HG03457 (cell line): ENCODE measurements around the gene VIT.
"Not testable (repeated sequence)": the region's sequence is repeated elsewhere in the genome, so short reads cannot be mapped to it uniquely, and the experiment has no call there.

Experiments used
- ATAC-seq: cut with Tn5 transposase; IDR thresholded peaks from one replicate; pipeline ENCODE4 v1.9.1; 2021; ENCODE audit warnings: moderate number of reproducible peaks; ENCODE audit not compliant: unreplicated experiment

Gene VIT

DNA sequence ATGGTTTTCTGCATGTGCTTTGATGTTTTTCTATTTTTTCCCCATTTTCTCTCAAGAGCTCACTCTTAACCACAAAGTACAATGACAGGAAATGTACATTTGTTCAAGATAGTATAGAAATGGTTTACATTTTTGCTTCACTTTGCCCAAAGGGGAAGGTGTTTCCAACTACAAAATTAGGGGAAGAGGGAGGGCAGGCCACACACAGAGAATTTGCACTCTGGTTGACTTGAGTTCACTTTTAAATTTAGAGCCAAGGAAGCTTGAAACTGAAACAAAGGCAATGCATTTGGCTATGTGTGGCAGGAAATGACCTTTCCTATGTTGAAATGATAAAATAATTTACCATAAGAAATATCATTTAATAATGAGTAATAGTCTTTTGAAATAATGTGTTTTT lies 19.1 kb upstream of the VIT start:
- no peak for ATAC-seq

DNA sequence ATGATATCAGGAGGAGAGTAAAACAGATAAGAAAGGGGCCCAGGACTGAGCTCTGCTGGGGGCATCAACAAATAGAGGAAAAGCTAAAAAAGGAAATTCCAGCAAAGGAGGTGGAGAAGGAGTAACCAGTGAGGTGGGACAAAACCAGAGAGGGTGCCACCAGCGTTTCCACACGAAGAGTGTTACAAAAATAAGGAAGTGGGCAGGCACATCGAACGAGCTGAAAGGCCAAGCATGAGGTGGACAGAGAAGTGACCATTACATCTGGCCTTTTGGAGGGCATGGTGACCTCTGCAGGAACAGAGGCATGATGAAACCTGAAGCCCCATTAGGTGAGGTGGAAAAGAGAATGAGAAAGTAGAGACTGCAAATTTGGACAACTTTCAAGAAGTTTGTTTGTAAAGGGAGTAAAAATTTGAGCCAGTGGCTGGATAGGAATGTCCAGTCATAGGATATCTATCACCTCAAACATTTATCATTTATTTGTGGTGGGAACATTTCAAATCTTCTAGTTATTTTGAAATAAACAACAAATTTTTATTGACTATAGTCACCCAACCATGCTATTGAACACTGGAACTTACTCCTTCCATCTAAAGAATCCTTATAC lies 18.4 kb upstream of the VIT start:
- ATAC-seq = no peak

DNA sequence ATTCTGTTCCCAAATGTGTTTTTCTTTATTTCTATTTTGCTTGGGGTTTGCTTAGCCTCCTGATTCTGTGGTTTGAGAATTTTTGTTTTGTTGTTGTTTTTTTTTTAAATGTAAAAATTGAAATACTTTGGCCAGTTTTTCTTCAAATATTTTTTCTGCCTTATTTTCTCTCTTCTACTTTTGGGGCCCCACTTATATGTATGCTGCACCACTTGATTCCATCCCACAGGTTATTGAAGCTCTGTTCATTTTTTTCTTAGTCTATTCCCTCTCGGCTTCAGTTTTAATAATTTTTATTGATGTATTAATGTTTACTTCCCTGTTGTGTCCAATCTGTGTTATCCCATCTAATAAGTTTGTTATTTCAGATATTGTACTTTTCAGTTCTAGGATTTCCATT lies 17.7 kb upstream of the VIT start:
- no peak for ATAC-seq

DNA sequence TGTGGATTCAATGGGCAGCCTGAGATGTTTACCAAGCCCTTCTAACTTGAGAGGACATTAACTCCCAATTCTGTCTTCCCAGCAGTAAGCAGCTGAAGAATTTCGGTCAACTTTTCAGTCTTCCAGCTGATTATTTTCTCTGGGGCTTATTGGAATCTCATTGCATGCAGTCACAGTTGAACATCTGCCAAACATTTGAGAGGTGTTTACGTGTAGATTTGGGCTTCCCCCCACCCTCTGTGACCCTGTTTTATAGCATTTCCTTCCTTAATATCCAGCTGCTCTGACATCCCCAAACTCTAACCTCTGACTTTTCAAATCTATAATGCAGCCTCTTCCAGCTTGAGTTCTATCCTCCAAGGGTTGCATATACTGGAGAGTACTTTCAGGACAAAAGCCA lies 16.5 kb upstream of the VIT start:
- no peak for ATAC-seq

DNA sequence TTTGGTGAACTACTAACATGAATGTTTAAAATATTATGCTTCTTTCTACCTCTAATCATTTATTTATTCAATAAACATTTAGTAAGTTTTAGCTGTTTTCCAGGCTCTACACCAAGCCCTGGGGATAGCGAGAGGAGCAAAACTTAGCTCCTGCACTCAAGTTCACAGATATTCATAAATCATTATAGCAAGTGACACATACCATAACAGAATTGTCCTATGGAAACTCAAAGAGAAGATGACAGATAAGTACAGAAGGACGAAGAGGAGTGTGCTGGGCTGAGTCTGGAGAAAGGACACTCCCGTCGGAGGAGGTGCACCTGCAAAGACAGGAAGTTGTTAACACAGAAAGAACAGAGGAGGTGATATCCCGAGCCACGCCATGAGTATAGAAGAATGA lies 13.9 kb upstream of the VIT start:
- ATAC-seq = no peak

DNA sequence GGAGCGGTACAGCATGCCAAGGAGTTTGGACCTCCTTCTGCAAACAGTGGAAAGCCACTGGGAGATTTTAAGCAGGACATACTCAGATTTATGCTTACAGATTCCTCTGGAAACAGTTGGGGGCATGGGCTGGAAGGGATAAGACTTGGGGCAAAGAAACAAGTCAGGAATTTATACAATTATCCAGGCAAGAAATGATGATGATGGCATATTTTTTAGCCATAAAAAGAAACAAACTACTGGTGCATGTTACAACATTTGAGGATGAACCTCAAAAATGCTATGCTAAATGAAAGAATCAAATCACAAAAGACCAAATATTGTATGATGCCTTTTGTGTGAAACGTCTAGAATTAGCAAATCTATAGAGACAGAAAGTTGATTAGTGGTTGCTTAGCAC lies 13.5 kb upstream of the VIT start:
- ATAC-seq = no peak

DNA sequence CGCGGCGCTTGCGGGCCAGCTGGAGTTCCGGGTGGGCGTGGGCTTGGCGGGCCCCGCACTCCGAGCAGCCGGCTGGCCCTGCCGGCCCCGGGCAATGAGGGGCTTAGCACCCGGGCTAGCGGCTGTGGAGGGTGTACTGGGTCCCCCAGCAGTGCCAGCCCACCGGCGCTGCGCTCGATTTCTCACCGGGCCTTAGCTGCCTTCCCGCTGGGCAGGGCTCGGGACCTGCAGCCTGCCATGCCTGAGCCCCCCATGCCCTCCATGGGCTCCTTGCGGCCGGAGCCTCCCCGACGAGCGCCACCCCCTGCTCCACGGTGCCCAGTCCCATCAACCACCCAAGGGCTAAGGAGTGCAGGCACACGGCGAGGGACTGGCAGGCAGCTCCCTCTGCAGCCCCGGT lies 8.2 kb upstream of the VIT start:
- ATAC-seq = not testable (repeated sequence)

DNA sequence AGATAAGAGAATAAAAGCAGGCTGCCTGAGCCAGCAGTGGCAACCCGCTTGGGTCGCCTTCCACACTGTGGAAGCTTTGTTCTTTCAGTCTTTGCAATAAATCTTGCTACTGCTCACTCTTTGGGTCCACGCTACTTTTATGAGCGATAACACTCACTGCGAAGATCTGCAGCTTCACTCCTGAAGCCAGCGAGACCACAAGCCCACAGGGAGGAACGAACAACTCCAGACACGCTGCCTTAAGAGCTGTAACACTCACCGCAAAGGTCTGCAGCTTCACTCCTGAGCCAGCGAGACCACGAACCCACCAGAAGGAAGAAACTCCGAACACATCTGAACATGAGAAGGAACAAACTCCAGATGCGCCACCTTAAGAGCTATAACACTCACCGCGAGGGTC lies 7.5 kb upstream of the VIT start:
- not testable (repeated sequence) for ATAC-seq

DNA sequence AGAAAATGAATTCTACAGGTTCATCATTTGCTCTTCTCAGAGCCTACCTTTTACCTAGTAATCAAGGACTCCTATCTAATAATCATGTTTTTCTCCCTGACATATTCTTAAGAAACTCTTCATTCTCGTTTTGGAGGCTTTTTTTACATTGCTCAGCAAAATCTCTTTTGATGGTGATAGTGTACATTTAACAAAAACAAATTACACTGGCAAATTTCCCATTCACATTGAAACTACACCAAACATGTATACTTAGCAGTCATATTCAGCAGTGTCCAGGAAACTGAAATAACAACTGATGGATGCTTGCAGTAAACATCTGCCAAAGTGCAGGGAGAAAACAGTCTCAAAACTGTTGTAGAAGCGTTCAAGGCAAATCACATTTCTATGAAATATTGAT lies 4.4 kb upstream of the VIT start:
- ATAC-seq = no peak

DNA sequence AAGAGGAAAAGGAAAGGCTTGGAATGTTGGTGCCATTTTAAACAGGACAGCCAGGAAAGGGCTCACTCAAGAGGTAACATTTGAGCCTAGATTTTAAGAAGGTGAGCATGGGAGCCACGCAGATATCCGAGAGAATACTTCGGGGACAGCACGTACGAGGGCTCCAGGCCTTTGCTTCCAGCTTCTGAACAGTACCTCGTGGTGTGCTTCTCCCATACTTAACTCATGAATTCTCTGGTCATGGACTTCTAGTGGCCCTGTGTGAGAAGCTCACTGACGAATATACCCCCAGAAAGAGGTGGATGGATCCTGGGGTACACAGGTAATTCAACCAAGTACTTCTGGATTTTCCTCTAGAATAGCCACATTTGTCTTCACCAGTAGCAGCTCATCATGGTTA lies 2.7 kb upstream of the VIT start:
- ATAC-seq = no peak

DNA sequence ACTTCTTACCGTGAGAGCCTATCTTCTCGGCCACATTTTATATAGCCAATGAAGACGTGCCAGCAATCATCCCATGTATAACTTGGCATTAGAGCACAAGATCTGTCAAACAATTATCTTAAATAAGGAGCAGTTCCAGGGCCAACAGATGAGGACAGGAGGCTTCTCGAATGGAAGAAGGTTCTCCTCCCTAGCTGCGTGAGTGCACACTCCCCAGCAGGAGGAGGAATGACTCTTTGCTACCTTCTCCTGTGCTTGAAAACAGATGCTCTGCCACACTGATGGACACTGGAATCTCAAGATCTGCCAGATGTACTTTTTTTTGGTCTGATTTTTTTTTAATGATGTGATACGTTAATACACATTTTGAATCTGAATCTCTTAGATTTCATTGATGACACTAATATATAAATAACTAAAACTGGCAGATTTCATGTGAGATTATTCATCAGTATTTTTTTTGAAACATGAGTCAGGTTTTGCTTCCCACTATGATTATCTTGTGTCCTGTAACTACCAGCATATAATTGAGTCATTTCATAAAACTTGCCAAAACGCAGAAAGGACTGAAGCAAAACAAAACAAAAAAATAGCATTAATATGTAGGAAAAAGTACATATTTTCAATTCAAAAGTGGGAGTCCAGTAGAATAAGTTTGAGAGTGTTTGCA lies 626 bp upstream of the VIT start:
- no peak for ATAC-seq

DNA sequence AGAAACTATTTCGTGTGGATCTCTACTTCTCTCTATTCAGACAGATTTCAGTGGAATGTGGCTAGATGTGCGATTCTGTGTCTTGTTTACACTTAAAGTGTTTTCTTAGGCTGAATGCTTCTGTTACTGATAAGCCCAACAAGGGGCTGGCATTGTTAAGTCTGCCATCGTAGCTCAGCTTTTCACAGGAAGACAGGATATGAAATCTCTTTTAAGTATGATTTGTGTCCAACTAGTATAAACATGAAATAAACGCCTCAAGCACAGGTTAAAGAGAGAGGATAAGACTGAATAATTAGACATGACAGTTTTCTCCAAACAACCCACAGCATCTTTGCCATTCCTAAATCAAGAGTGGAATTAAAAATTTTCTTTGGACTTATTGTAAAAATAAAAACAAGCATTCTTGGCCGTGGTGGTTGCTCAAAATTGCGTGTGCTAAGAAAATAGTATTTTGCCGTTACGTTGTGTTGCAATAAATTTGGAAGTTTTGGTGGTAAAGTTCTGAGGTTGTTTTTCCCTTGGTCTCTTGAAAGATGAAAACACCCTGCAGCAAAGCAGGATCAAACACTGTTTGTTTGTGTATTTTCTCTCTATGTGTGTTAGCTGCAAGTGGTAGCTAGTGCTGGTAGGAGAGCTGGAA lies 1.0 kb downstream of the VIT start:
- no peak for ATAC-seq

DNA sequence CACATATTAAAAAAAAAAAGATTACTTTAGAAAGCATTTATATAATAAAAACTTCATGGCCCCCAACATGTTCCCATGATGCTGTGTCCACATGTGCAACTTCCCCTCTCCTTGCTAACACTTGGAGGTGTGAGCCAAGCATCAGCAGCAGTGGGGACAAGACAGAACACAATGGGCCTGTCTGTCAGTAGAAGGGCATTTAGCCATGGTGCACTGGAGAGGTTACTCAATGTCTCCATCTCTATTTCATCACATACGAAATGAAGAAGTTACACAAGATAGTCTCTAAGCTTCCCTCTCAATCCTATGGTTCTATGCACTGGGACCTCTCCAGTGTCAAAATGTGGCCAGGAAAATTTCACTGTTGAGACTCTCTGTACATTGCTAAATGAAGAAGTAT lies 2.5 kb downstream of the VIT start:
- no peak for ATAC-seq

DNA sequence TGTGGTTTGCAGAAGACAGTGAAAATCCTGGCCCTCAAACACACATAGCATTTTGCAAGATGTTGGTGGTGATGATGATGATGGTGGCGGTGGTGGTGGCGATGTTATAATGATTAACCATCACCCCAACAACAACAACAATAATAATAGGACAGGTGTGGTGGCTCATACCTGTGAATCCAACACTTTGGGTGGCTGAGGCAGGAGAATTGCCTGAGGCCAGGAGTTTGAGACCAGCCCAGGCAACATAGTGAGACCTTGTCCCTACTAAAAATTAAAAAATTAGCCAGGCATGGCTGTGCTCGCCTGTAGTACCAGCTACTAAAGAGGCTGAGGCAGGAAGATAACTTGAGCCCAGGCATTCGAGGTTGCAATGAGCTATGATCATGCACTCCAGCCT lies 3.8 kb downstream of the VIT start:
- no peak for ATAC-seq

DNA sequence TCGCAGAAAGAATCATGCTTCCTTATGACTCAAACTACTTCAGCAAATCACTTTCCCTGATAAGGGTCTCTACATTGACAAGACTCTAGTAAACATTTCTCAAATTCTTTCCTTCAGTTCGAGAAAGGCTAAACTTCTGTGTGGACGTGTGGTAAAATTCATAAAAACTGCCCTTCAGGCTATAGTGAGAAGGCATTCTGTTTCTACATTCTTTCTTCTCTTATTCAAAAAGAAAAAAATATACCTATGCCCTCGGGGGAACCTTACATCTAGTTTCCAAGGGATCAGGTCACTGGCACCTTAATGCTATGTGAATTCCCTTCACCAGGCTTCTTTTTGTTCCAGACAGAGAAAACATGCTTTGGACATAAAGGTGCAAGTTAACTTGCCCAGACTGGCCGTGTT lies 4.9 kb downstream of the VIT start:
- ATAC-seq = no peak

DNA sequence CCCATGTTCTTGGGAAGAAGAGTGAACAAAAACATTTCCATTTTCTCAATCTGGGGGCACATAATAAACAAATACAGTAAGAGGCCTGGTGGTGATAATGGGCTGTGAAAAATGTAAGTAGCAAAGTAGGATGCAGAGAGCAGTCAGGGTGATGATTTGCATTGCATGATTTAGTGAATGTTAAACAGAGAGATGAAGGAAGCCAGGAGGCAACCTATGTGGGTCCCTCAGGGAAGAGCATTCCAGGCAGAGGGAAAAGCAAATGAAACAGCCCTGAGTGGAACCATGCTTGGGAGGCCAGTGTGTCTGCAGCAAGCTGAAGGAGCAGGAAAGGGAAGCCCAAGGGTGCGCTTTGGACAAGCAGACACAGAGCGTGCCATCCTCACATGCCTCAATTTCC lies 5.4 kb downstream of the VIT start:
- no peak for ATAC-seq

DNA sequence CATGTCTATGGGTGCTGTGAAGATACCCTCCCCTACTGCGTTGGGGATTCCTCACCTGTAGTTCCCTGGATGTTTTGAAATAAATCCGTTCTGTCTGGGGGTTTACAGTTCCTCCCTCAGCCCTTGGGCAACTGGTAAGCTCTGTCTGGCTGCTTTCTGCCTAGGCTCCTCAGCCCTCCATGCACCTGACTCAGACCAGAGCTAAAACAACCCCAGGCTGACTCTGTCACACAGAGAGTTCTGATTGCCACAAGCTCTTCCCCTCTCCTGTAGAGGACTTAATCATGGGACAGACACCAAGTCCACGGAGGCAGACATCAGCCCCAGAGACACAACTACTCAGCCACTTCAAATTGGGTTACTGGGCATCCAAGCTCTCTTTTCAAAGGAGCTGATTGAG lies 6.3 kb downstream of the VIT start:
- no peak for ATAC-seq

DNA sequence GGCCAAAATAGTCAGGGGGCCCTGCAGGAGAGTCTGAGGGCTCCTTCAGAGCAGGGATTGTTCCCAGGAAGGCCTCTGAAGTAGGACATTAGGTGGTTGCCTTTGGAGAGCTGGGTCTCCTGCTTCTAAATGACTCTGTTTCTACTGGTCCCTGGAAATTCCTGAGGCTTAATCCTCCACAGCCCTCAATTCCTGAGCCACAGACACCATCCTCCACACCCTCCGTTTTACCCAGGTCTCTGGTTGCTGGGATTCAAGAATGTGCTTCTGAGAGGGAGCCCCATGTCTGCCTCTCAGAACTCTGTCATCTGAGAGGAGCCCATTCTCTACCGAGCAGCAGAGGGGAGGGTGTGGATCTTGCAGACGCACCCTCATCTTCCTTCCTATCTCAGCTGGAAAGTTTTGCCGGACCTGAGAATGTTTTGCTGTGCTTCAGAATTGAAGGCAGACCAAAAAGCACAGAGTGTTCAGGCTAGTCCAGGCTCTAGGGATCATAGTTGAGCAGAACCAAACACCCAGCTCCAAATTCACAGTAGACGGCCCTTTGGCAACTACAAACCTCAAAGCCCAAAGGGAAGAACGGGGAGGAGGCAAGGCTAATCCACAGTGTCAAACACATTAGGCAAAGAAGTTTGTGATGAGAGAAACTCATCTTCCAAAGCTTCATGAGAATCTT lies 8.1 kb downstream of the VIT start:
- ATAC-seq = no peak

DNA sequence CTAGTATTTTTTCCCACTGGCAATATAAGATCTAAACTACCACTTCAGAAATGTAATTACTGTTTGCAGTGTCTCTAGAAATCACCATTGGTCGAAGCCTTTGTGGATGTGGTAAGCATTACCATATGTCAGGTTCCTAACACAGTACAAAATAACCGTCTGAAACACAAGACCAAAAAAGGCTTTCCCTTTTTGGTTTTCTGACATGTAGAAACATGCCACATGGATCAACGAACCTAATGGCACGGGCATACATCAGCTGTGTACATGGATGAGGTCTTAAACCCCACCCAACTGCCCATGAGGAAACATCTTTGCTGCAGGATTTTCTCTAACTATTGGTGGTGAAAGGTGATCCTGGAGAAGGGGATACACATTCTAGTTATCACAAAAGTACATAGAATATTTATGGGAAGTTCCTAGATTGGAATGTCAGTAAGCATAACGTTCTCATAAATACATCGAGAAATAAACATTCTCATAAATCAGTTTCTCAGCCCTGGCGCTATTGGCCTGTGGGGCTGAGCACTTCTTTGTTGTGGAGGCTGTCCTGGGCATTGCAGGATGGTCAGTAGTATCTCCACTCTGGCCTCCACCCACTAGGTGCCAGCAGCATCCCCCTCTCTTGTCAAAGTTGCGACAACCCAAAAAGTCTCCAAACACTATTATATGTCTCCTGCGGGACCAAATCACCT lies 9.0 kb downstream of the VIT start:
- ATAC-seq = no peak

DNA sequence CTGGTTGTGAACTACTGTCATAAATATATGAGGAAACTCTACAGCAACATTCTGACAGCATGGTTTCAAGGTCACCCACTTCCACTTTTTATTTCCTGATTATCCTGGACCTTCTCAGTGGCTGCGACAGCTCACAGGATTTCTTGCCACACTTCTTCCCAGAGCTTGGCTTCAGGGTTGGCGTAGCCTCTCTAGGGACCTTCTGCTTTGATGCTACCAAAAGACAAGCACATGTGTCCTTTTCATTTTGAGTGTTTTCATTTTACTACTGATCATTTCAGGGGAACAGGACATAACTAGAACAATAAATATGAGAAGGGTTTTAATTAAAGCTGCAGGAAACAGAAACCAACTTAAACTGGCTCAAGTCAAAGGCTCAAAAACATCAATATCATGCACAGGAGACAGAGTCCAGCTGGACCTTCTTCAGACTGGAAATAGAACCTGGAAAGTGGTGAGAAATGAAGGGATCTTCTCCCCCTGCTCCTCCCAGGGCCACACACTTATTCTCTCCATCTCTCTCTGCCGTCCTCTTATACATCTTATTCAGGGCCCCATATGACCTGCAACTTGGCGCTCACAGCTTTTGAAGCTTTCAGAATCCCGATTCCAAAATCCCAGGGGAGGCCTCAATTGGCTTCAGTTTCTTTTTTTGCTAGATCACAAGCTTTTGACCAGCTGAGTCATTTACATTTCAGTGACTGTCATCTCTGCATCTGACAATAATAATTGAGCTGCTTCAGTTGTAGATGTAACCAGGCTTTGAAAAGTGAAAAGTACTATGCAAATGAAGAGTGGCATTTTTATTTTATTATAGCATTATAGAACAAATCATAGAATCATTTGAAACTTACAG lies 9.7 kb downstream of the VIT start:
- no peak for ATAC-seq

DNA sequence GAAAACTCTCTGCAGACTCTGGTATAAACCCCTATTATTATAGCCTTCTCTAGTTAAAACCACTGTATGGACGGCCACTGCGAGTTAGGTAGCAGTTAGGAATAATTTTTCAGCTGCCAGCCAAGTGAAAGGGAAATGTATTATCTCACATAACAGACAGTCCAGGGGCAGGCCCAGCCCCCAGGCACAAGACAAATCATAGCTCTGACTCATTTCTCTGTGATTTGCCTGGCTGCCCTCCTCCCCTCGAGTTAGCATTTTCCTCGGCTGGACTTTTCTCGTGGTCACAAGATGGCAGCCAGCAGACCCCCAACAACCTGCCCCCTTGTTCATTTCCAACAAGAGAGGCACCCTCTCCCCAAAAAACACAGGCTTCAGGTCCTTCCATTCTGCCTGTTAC lies 10.5 kb downstream of the VIT start:
- ATAC-seq = no peak
